OCI-LY7 (cell line): ENCODE data around the gene TMEM95.

Source experiments
- CTCF ChIP-seq: fragments of 200-600 bp; sonication (generic); conservative IDR thresholded peaks from 2 replicates; pipeline ENCODE4 v1.5.1; 2014; ENCODE audit warnings: mild to moderate bottlenecking, antibody characterized with exemption, low read length, moderate library complexity, mixed read lengths
- EZH2phosphoT487 ChIP-seq: fragments of 200-600 bp; sonication (generic); IDR thresholded peaks from 2 replicates; pipeline ENCODE4 v1.6.1; 2018; ENCODE audit warnings: low read depth, borderline replicate concordance, mild to moderate bottlenecking, mixed run types, antibody characterized with exemption, low read length, moderate library complexity, mixed read lengths

GRCh38 chr17:7313890-7314718 is 40.9 kb upstream of the TMEM95 start:
- TF ChIP-seq CTCF (no peak), EZH2phosphoT487 (no peak)
